HepG2 (cell line): Measurements from ENCODE around the gene ZNF786. TPM values are rescaled to one million over a fixed set of nuclear protein-coding genes. Genes with fewer than 3 reads are reported as not detected.

Experiments
- ELF1 ChIP-seq: sonication (generic); formaldehyde crosslinking; IDR thresholded peaks from 2 replicates; pipeline ENCODE4 v1.4.0; 2020; ENCODE audit warnings: missing genetic modification reagents
- GABPB1 ChIP-seq: IDR thresholded peaks from 2 replicates; pipeline ENCODE4 v1.6.1; 2016; ENCODE audit warnings: mild to moderate bottlenecking, missing genetic modification reagents, moderate library complexity, missing compliant biosample characterization
- GZF1 ChIP-seq: sonication (generic); formaldehyde crosslinking; IDR thresholded peaks from 2 replicates; pipeline ENCODE4 v1.5.1; 2020; ENCODE audit warnings: mild to moderate bottlenecking, missing genetic modification reagents
- MAZ ChIP-seq, 2 experiments: sonication (generic) in 1 of 2; formaldehyde crosslinking in 1 of 2; IDR thresholded peaks; 2 replicates each; pipeline versions ENCODE4 v1.5.0 to v1.6.1; 2012 to 2020; ENCODE audit warnings: low read depth in 2 of 2, mild to moderate bottlenecking in 2 of 2, borderline replicate concordance in 1 of 2, improper control_type of control experiment in 1 of 2, low read length in 1 of 2, missing genetic modification reagents in 1 of 2, moderate library complexity in 1 of 2
- MYPOP ChIP-seq: sonication (generic); formaldehyde crosslinking; IDR thresholded peaks from 2 replicates; pipeline ENCODE4 v1.8.1; 2023; ENCODE audit warnings: mild to moderate bottlenecking, moderate library complexity, missing genetic modification reagents
- SATB2 ChIP-seq: sonication (generic); formaldehyde crosslinking; IDR thresholded peaks from 2 replicates; pipeline ENCODE4 v1.5.0; 2020; ENCODE audit warnings: missing genetic modification reagents
- SRSF1 ChIP-seq: fragments of 200-400 bp; formaldehyde crosslinking; optimal IDR thresholded peaks from 2 replicates; pipeline ENCODE3; 2017; ENCODE audit warnings: mild to moderate bottlenecking, low read depth, low read length, moderate library complexity
- WIZ ChIP-seq: sonication (generic); formaldehyde crosslinking; IDR thresholded peaks from 2 replicates; pipeline ENCODE4 v1.5.1; 2020; ENCODE audit warnings: mild to moderate bottlenecking, missing genetic modification reagents
- ZEB1 ChIP-seq: IDR thresholded peaks from 2 replicates; pipeline ENCODE4 v1.6.1; 2012; ENCODE audit warnings: mild to moderate bottlenecking, low read depth, inconsistent platforms; ENCODE audit not compliant: insufficient replicate concordance
- ZFAT ChIP-seq: sonication (generic); formaldehyde crosslinking; conservative IDR thresholded peaks from 2 replicates; pipeline ENCODE4 v1.8.1; 2023; ENCODE audit warnings: missing genetic modification reagents, inconsistent platforms
- ZNF18 ChIP-seq: sonication (generic); formaldehyde crosslinking; IDR thresholded peaks from 2 replicates; pipeline ENCODE4 v1.8.0; 2022; ENCODE audit warnings: mild to moderate bottlenecking, missing genetic modification reagents; ENCODE audit not compliant: insufficient replicate concordance
- ZNF383 ChIP-seq: sonication (generic); formaldehyde crosslinking; IDR thresholded peaks from 2 replicates; pipeline ENCODE4 v1.4.0; 2020; ENCODE audit warnings: missing genetic modification reagents, mild to moderate bottlenecking, borderline replicate concordance
- ZNF543 ChIP-seq: sonication (generic); formaldehyde crosslinking; IDR thresholded peaks from 2 replicates; pipeline ENCODE4 v1.4.0; 2020; ENCODE audit warnings: mild to moderate bottlenecking, missing genetic modification reagents
- ZNF619 ChIP-seq: sonication (generic); formaldehyde crosslinking; IDR thresholded peaks from 2 replicates; pipeline ENCODE4 v1.4.0; 2020; ENCODE audit warnings: mild to moderate bottlenecking, missing genetic modification reagents
- ZSCAN25 ChIP-seq: sonication (generic); formaldehyde crosslinking; IDR thresholded peaks from 2 replicates; pipeline ENCODE4 v1.8.0; 2022; ENCODE audit warnings: mild to moderate bottlenecking, missing genetic modification reagents
- ZSCAN30 ChIP-seq: sonication (generic); formaldehyde crosslinking; IDR thresholded peaks from 2 replicates; pipeline ENCODE4 v1.5.0; 2020; ENCODE audit warnings: mild to moderate bottlenecking, missing genetic modification reagents
- polyA plus RNA-seq, 8 experiments: library from polyadenylated mRNA; depleted of rRNA in 3 of 8; stranded (reverse) in 7 of 8; unstranded in 1 of 8; fragments of >200 nt; fragmentation: Illumina TruSeq in 4 of 8; extraction: Trizol in 4 of 8; gene quantifications; 2 replicates each; pipeline versions ENCODE4 v1.2.1 to v1.2.3, GENCODE V29; 2011 to 2016; ENCODE audit warnings: low read depth in 4 of 8, missing spikeins in 1 of 8, mixed read lengths in 1 of 8; ENCODE audit not compliant: insufficient read depth in 1 of 8
- total RNA-seq, 5 experiments: library from RNA; depleted of rRNA; stranded (reverse); fragments of >200 nt; fragmentation: Illumina TruSeq; extraction: Trizol; gene quantifications; 2 replicates each; pipeline ENCODE4 v1.2.3, GENCODE V29; 2016; ENCODE audit warnings: low read depth in 1 of 5
- TF ChIP-seq, protein P1 (sequence below): sonication (generic); formaldehyde crosslinking; IDR thresholded peaks from 2 replicates; pipeline ENCODE4 v1.4.0; 2020; ENCODE audit warnings: missing genetic modification reagents, borderline replicate concordance
- TF ChIP-seq, protein P2 (sequence below): sonication (generic); formaldehyde crosslinking; IDR thresholded peaks from 2 replicates; pipeline ENCODE4 v1.8.1; 2022; ENCODE audit warnings: low read depth, mild to moderate bottlenecking, missing genetic modification reagents
- TF ChIP-seq, protein P3 (sequence below): IDR thresholded peaks from 2 replicates; pipeline ENCODE4 v1.6.1; 2016; ENCODE audit warnings: missing compliant biosample characterization, missing genetic modification reagents, borderline replicate concordance

ZNF786 gene
- total and polyA plus RNA-seq, 2 of the 13 experiments (the other 11 are each of a cell fraction or from before 2014, with no cell fraction given) = 2.0 to 4.0 TPM

DNA sequence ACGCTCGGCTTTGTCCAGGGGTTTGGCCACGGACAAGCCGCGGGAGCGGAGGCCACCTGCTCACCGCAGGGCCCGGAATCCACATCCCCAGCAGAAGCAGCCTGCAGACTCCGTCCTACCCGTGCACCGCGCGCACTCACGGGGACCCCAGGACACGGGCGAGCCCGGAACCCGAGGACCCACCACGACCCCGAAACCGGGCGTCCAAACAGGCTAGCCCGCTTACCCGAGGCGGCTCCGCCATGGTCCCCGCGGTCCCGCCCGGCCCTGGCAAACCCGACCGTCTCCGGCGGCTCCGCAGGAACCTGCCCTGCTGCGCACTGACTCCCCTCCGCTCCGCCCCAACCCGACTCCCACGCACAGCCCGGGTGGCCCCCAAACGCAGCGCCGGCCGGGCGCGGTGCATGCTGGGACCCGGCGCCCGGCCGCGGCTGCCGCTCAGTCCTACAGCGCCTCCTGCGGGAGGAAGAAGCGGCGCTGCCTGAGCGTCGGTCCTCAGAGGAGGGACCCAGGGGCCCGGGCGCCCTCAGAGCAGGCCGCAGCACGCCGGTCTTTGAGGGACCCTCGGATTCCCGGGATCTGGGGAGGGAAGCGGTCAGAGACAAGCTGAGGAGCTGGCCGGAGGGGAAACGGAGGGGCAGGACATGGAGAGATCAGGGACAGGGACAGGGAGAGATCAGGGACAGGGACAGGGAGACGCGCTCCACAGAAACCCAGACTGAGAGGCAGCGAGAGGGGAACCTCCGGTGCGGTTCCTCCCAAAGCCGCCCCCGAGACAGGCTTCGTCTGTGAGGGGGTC is at the start of gene ZNF786 (continued):
- TF ChIP-seq, protein P1, sequence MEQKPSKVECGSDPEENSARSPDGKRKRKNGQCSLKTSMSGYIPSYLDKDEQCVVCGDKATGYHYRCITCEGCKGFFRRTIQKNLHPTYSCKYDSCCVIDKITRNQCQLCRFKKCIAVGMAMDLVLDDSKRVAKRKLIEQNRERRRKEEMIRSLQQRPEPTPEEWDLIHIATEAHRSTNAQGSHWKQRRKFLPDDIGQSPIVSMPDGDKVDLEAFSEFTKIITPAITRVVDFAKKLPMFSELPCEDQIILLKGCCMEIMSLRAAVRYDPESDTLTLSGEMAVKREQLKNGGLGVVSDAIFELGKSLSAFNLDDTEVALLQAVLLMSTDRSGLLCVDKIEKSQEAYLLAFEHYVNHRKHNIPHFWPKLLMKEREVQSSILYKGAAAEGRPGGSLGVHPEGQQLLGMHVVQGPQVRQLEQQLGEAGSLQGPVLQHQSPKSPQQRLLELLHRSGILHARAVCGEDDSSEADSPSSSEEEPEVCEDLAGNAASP (CRISPR knock-in tag) = 0 out of 2 replicates have a peak, but pooled peaks have one; percentile 26
- TF ChIP-seq ZSCAN30 = 0 out of 2 replicates have a peak, but pooled peaks have one; percentile 84
- no peak for TF ChIP-seq ZNF383
- TF ChIP-seq, protein P2, sequence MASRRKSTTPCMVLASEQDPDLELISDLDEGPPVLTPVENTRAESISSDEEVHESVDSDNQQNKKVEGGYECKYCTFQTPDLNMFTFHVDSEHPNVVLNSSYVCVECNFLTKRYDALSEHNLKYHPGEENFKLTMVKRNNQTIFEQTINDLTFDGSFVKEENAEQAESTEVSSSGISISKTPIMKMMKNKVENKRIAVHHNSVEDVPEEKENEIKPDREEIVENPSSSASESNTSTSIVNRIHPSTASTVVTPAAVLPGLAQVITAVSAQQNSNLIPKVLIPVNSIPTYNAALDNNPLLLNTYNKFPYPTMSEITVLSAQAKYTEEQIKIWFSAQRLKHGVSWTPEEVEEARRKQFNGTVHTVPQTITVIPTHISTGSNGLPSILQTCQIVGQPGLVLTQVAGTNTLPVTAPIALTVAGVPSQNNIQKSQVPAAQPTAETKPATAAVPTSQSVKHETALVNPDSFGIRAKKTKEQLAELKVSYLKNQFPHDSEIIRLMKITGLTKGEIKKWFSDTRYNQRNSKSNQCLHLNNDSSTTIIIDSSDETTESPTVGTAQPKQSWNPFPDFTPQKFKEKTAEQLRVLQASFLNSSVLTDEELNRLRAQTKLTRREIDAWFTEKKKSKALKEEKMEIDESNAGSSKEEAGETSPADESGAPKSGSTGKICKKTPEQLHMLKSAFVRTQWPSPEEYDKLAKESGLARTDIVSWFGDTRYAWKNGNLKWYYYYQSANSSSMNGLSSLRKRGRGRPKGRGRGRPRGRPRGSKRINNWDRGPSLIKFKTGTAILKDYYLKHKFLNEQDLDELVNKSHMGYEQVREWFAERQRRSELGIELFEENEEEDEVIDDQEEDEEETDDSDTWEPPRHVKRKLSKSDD = 0 out of 2 replicates have a peak, but pooled peaks have one; percentile 67
- TF ChIP-seq GABPB1 (CRISPR knock-in tag) = peak; percentile 80
- no peak for TF ChIP-seq SATB2 (CRISPR knock-in tag)
- TF ChIP-seq WIZ (CRISPR knock-in tag) = peak; percentile 90; the same call in 1 of the 2 replicates
- peak; percentile 89 for TF ChIP-seq GZF1 (CRISPR knock-in tag)
- peak; percentile 92; the same call in 1 of the 2 replicates for TF ChIP-seq MAZ (IDR thresholded peaks at IDR 0.05; ENCODE audit: borderline replicate concordance, low read depth, low read length)
- peak; percentile 85 for TF ChIP-seq MAZ (CRISPR knock-in tag; IDR thresholded peaks at IDR 0.05; ENCODE audit: low read depth)
- TF ChIP-seq ZNF18 = no peak
- peak; percentile 16 for TF ChIP-seq SRSF1
- peak; percentile 91 for TF ChIP-seq ZNF543 (CRISPR knock-in tag)
- TF ChIP-seq ZNF619 (CRISPR knock-in tag) = 0 out of 2 replicates have a peak, but pooled peaks have one; percentile 5
- TF ChIP-seq ZEB1 = no peak
- peak; percentile 77 for TF ChIP-seq MYPOP (CRISPR knock-in tag)
- TF ChIP-seq ZSCAN25 (CRISPR knock-in tag) = no peak
- TF ChIP-seq, protein P3, sequence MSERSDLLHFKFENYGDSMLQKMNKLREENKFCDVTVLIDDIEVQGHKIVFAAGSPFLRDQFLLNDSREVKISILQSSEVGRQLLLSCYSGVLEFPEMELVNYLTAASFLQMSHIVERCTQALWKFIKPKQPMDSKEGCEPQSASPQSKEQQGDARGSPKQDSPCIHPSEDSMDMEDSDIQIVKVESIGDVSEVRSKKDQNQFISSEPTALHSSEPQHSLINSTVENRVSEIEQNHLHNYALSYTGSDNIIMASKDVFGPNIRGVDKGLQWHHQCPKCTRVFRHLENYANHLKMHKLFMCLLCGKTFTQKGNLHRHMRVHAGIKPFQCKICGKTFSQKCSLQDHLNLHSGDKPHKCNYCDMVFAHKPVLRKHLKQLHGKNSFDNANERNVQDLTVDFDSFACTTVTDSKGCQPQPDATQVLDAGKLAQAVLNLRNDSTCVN (CRISPR knock-in tag) = 0 out of 2 replicates have a peak, but pooled peaks have one; percentile 18
- TF ChIP-seq ZFAT (CRISPR knock-in tag) = no peak
- peak; percentile 11; the same call in 1 of the 2 replicates for TF ChIP-seq ELF1
